Activated CD4-positive, alpha-beta T cell treated with anti-CD3 and anti-CD28 coated beads for 24 hours (primary cell): Measurements from ENCODE around the gene IFI30.

Source experiments
- DNase-seq, 2 donors: peaks; one replicate each; pipeline ENCODE4 v3.0.0-alpha.2; 2020; ENCODE audit warnings: low read depth in 2 of 2

The IFI30 gene

DNA sequence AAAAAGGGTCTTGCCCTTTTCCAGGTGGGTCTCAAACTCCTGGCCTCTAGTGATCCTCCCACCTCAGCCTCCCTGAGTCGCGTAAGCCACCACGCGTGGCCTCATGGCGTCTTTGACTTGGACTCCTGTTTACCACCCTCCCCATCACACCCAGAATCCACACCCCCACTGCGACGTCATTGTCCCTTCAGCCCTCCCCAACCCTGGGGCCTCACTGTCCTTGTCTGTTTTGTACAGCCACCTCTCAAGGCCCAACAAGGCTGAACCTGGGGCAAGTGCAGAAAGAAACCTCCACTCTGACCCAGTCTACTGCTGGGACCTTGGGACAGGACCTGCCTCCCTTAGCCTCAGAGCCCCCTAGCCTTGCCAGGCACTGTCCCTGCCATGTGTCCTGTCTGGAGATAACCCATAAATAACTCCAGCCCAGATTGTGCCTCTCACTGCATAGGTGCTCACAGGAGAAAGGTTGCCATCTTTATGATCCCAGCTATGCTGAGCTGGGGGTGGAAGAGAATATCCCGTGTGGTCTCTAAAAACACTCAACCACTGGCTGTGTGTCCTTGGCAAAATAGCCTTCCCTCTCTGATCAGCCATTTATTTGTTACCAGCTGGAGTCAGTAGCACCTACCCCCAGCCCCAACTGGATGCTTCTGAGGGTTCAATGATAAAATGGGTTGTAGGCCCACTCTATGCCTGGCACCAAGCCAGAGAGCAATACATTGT is 1.8 kb upstream of the IFI30 start:
- no peak for DNase-seq

DNA sequence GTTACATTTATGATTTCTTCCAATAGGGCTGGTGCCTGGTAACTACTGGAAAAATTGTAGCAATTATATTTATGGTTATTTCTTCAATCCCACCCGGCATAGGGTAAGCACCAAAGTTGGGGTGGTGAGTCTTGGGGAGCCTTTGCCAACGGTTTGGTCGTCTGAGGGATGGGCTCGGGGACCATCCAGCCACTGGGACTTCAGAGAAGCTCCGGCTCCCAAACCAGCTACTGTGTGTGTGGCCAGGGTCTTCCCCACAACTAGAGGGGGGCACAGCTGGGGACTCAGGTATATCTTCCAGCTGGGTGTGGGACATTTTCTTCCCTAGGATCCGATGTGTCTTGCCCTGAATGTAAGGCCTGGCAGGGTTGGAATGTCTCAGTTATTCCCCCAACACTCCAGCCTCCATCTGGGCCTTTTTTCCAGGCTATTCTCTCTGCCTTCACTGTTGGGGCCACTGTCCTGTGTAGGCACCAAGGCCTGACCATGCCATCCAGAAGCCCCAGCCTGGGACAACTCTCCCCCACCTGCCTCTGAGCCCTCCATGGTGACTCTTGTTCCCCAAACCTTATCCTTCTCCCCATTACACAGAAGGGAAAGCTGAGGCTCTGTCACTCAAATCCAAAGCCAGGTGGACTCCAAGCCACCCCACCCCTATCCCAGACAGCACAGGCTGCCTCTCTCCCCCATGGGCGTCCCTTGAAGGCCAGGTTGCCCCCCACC is 1.1 kb upstream of the IFI30 start:
- no peak for DNase-seq

- DNase-seq = no peak
Measured at GRCh38 chr19:18173054-18173571, 500 bp upstream of the IFI30 start.

- DNase-seq = no peak
Measured at GRCh38 chr19:18174983-18175382, 1.4 kb downstream of the IFI30 start.

GRCh38 chr19:18176367-18177310 is 3.0 kb downstream of the IFI30 start:
- DNase-seq = no peak

GRCh38 chr19:18179957-18180356 is 6.3 kb downstream of the IFI30 start:
- no peak for DNase-seq

DNA sequence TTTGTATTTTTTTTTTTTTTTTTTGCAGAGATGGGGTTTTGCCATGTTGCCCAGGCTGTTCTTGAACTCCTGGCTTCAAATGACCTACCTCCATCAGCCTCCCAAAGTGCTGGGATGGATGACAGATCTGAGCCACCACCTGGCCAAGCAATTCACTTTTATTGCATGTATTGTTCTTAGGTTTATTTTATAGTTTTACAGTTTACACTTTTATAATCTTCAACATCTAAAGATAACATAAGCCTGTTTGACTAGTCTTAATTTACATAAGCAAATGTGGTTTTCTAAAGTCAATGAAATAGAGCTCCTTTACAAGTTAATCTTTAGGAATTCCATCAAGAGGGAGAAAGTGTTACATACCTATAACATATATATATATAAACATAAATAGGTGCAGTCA is 9.9 kb downstream of the IFI30 start:
- DNase-seq = no peak

DNA sequence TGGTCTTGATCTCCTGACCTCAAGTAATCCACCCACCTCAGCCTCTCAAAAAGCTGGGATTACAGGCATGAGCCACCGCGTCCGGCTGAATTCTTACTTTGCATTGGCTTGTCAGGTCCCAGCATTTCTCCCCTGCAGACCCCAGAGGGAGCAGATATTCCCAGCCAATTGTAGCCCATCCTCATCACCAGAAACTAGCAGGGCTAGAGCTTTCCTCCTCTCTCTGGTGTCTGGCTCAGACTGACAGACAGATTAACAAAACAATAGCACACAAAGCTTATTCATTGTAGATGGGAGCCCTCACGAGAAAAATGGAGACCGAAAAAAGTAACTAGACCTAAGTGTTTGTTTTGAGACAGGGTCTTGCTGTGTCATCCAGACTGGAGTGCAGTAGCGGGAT is 11.9 kb downstream of the IFI30 start:
- no peak for DNase-seq

- no peak for DNase-seq
Measured at GRCh38 chr19:18190278-18190677, 16.7 kb downstream of the IFI30 start.

- no peak for DNase-seq
Measured at GRCh38 chr19:18191640-18192062, 18.0 kb downstream of the IFI30 start.

DNA sequence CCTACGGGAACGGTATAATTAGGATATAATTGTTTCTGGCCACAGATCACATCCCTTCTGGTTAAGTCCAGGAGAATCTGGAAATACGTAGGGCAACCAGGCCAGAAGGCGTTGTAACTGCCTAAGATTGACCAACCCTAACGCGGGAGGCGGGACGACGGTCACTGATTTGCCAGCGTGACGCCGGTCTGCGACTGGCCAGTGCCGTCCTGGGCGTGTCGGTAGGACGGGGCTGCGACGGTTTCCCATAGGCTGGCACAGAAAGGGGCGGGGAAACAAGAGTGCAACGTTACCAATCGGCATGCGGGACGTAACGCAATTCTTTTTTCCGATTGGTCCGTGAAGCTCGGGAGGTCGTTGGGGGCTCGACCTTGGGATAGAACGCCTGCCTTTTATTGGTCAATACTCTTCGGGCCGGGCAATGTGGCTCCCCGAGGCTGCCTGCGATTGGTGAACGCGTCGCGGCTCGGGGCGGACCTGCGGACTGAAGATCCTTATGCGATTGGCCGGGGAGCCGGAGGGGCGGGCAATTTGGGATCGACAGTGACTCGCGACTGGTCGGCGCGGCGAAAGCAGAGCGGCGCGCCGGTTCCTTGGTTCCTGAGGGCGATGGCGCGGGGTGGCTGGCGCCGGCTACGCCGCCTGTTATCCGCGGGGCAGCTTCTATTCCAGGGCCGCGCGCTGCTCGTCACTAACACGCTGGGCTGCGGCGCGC is 19.2 kb downstream of the IFI30 start, which contains the start of gene MPV17L2:
TSS of gene MPV17L2 (plus strand) at position 546 of the 715 bp plus-strand sequence. CDS start at position 610, 64 bp downstream.
- peak; percentile 93 to 96 for DNase-seq

- DNase-seq = no peak
Measured at GRCh38 chr19:18193388-18194180, 20.0 kb downstream of the IFI30 start.

- DNase-seq = no peak
Measured at GRCh38 chr19:18194181-18194530, 20.5 kb downstream of the IFI30 start.

GRCh38 chr19:18194554-18195238 is 21.1 kb downstream of the IFI30 start:
- DNase-seq = no peak

DNA sequence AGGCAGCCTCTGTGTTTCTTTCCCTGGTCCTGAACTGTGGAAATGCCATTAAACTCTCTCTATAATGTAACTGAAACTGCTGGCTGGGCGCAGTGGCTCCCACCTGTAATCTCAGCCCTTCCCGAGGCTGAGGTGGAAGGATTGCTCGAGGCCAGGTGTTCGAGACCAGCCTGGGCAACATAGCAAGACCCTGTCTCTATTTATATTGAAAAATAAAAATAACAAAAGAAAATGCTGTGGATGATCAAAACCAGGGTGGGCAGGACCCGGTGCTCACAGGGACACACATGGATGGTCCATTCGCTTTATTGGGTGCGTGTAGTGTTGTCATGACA is 22.9 kb downstream of the IFI30 start:
- no peak for DNase-seq

- DNase-seq = no peak
Measured at GRCh38 chr19:18197306-18197705, 23.7 kb downstream of the IFI30 start.

DNA sequence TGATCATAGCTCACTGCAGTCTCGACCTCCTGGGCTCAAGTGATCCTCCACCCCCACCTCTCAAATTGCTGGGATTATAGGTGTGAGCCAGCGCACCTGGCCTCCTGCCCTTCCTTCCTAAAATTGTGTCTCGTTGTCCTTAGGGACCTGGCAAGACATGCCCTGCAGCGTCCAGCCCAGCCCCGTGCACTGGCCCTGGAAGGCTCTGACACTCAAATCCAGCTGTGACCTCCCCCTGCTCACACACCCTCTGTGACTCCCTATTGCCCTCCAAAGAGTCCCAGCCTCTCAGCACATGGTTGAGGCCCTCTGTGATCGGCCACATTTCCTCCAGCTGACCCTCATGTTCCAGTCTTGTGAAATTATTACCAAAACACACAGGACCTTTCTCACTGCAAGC is 24.3 kb downstream of the IFI30 start:
- no peak for DNase-seq

DNA sequence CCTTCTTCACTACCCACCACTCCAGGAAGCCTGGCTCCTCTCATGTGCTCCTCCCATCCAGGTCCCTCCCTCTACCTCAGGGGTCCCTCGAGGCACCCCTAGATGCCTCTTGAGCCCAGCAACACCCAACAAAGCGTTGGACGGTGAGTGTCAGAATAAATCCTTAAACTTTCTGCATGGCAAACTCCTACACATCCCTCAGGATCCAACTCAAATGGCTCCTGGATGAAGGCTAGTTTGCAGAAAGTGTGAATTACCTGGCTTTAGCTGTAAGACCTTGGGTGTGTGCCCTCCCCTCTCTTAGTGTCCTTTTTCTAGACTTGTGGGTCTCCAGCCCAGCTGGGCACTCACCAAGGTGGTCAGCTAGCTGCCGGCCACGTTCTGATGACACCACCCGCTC is 24.8 kb downstream of the IFI30 start:
- DNase-seq = no peak

GRCh38 chr19:18202397-18202777 is 28.8 kb downstream of the IFI30 start:
- DNase-seq = no peak

DNA sequence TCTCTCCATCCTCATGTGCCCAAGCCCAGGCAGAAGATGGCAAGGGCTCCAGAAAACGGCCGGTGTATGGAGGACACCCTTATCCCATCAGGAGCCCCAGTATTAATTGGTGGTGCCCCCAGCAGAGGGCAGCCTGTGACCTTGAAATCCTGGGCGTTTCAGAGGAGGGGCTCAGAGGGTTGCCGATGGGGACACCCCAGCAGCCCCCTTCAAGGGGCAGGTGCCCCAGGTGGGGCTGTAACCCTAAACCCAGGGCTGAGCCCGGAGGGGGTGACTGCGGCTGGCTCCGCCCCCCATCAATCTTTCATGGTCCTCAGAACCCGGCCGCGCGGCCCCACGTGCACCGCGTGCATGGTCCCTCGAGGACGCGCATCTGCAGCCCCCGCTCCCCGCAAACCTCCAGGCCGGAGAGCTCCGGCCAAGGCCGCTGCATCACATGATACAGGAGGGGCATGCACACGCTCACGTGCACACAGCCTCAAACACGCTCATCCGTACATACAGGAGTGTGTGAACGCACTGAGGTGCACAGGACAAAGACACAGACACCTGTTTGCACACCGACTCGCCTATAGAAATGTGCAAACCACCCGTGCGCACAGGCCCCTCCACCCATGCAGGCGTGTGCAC is 29.3 kb downstream of the IFI30 start:
- DNase-seq = no peak
